ENCODE results near the gene DNAH8. TPM values are rescaled to one million over a fixed set of nuclear protein-coding genes. Genes with fewer than 3 reads are reported as not detected.

The DNAH8 gene
- total RNA-seq, 1 donor from 2014 or later, result 0.05 TPM

GRCh38 chr6:38976801-38977500, 261.8 kb downstream of the DNAH8 start:
- Mint-ChIP-seq H3K4me3 (ENCODE audit: unreplicated experiment) (no peak overlapping the region), H3K4me1 (ENCODE audit: low read depth) (peaks cover 3% of the 10 kb centered on the region), H3K36me3 (ENCODE audit: low read depth) (no peaks in the 10 kb centered on the region), H3K27ac (ENCODE audit: unreplicated experiment) (no peak overlapping the region), H3K9me3 (ENCODE audit: low read depth) (no peaks in the 10 kb centered on the region), H3K27me3 (ENCODE audit: low read depth) (peaks cover 63% of the 10 kb centered on the region)
- DNase-seq (ENCODE audit: low spot score), result no peak
- no peak for TF ChIP-seq CTCF (IDR thresholded peaks at IDR 0.05)

GRCh38 chr6:38978139-38978704, 263.1 kb downstream of the DNAH8 start:
- Mint-ChIP-seq H3K27ac (ENCODE audit: unreplicated experiment) (no peak overlapping the region), H3K36me3 (ENCODE audit: low read depth) (no peaks in the 10 kb centered on the region), H3K4me3 (ENCODE audit: unreplicated experiment) (no peak overlapping the region), H3K9me3 (ENCODE audit: low read depth) (no peaks in the 10 kb centered on the region), H3K4me1 (ENCODE audit: low read depth) (peaks cover 3% of the 10 kb centered on the region), H3K27me3 (ENCODE audit: low read depth) (peaks cover 61% of the 10 kb centered on the region)
- DNase-seq (ENCODE audit: low spot score), result no peak
- TF ChIP-seq CTCF (IDR thresholded peaks at IDR 0.05), result no peak

- H3K4me1 Mint-ChIP-seq (ENCODE audit: low read depth), result no peaks in the 10 kb centered on the region
- no peaks in the 10 kb centered on the region for H3K36me3 Mint-ChIP-seq (ENCODE audit: low read depth)
- no peak for TF ChIP-seq CTCF (IDR thresholded peaks at IDR 0.05)
- H3K9me3 Mint-ChIP-seq (ENCODE audit: low read depth), result no peaks in the 10 kb centered on the region
- DNase-seq (ENCODE audit: low spot score), result no peak
- H3K4me3 Mint-ChIP-seq (ENCODE audit: unreplicated experiment), result no peak overlapping the region
- H3K27me3 Mint-ChIP-seq (ENCODE audit: low read depth), result peaks cover 40% of the 10 kb centered on the region
- H3K27ac Mint-ChIP-seq (ENCODE audit: unreplicated experiment), result no peak overlapping the region
Measured at GRCh38 chr6:38982470-38982869, 267.4 kb downstream of the DNAH8 start.

GRCh38 chr6:38984723-38985122, 269.6 kb downstream of the DNAH8 start:
- Mint-ChIP-seq H3K36me3 (ENCODE audit: low read depth) (no peaks in the 10 kb centered on the region), H3K27ac (ENCODE audit: unreplicated experiment) (no peak overlapping the region), H3K4me3 (ENCODE audit: unreplicated experiment) (no peak overlapping the region), H3K4me1 (ENCODE audit: low read depth) (no peaks in the 10 kb centered on the region), H3K27me3 (ENCODE audit: low read depth) (peaks cover 23% of the 10 kb centered on the region), H3K9me3 (ENCODE audit: low read depth) (no peaks in the 10 kb centered on the region)
- no peak for TF ChIP-seq CTCF (IDR thresholded peaks at IDR 0.05)
- no peak for DNase-seq (ENCODE audit: low spot score)

GRCh38 chr6:38985839-38986238, 270.7 kb downstream of the DNAH8 start:
- peaks cover 18% of the 10 kb centered on the region for H3K27me3 Mint-ChIP-seq (ENCODE audit: low read depth)

More at GRCh38 chr6:38985839-38986238, 270.7 kb downstream of the DNAH8 start:
- Mint-ChIP-seq H3K4me1 (ENCODE audit: low read depth) (no peaks in the 10 kb centered on the region), H3K4me3 (ENCODE audit: unreplicated experiment) (no peak overlapping the region), H3K9me3 (ENCODE audit: low read depth) (no peaks in the 10 kb centered on the region), H3K27ac (ENCODE audit: unreplicated experiment) (no peak overlapping the region), H3K36me3 (ENCODE audit: low read depth) (no peaks in the 10 kb centered on the region)
- DNase-seq (ENCODE audit: low spot score), result no peak
- no peak for TF ChIP-seq CTCF (IDR thresholded peaks at IDR 0.05)

Measured in chondrocyte (in vitro differentiated cells).